GM18511 (cell line): ENCODE measurements around the gene SLX4.

Experiments used
- ATAC-seq: cut with Tn5 transposase; IDR thresholded peaks from one replicate; pipeline ENCODE4 v1.9.1; 2021; ENCODE audit warnings: mild to moderate bottlenecking, moderate library complexity; ENCODE audit not compliant: unreplicated experiment

SLX4 gene

DNA sequence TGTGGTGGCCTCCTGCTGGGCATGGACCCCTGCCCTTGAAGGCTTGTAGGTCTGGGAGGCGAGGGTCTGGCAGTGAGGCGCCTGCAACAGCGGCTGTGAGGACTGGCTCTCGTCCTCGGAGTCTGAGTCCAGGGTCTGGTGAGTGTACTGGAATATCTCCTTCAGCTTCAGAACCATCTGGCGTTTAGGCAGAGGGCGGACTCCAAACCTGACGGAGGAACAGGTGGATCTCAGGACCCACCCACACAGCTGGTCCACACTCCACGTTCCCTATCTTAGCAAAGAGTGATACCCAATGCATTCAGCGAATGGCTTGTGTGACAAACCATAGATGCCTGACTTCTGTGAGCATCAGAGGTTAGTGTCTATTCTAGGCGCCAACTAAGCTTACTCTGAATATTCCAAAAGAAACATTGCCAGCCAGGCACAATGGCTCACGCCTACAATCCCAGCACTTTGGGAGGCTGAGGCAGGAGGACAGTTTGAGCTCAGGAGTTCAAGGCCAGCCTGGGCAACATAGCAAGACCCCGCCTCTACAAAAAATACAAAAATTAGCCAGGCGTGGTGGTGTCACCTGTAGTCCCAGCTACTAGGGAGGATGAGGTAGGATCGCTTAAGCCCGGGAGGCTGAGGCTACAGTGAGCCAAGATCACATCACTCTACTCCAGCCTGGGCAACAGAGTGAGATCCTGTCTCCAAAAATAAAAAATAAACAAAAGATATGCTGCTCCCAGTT lies 27.9 kb downstream of the SLX4 start:
- ATAC-seq = no peak

- no peak for ATAC-seq
Observed at GRCh38 chr16:3582276-3583165, 28.9 kb downstream of the SLX4 start.

DNA sequence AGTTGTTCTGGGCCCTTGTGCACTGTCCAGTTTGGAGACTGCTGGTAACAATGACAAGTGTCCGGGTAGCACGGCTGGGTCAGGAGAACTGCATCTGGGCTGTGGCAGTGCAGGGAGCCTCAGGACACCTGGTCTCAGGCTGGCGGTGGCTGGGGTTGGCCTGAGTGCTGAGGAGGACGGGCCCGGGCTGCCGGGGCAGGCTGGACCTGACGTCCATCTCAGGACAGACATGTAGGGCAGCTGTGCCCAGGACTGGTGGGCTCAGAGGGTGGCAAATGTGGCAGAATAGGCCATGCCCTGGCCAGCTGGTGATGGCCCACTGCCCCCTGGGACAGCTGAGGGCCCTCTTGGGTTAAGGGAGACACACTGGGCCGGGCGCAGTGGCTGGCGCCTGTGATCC lies 30.0 kb downstream of the SLX4 start:
- no peak for ATAC-seq

DNA sequence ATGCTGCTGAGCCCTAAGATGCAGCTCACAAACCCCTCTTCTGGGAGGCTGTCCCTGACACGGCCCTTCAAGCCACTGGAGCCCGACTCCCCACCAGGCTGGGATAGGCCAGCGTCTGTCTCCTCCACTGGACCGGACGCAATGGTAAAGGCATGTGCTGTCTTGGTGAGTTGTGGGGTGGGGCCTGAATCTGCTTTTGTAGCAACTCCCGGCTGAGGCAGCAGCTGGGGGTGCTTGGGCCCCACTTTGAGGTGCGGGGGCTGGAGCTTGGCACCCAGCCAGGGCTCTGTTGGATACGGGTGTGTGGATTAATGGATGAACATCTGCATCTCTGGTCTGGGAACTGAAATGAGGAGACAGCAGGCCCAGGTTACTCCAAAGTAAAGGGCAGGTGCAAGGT lies 30.7 kb downstream of the SLX4 start:
- no peak for ATAC-seq

DNA sequence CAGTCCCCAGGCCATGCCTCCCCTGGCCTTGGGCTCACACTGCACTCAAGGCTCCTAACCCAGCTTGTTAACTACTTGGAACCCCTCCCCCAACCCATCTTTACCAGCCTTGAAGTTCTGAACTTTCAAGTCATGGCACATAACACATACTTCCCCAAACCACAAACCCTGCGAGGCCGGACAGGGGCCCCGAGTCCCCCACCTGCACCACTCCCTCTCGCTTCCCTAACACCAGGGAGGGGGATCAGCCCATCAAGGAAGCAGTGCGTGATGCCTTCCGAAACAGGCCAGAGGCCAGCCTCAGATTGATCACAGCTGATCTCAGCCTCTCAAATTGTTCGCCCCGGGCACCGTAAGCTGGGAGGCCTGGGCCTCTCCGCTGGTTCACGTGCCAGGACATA lies 31.2 kb downstream of the SLX4 start:
- no peak for ATAC-seq

GRCh38 chr16:3579776-3580175 lies 31.6 kb downstream of the SLX4 start:
- ATAC-seq = no peak

DNA sequence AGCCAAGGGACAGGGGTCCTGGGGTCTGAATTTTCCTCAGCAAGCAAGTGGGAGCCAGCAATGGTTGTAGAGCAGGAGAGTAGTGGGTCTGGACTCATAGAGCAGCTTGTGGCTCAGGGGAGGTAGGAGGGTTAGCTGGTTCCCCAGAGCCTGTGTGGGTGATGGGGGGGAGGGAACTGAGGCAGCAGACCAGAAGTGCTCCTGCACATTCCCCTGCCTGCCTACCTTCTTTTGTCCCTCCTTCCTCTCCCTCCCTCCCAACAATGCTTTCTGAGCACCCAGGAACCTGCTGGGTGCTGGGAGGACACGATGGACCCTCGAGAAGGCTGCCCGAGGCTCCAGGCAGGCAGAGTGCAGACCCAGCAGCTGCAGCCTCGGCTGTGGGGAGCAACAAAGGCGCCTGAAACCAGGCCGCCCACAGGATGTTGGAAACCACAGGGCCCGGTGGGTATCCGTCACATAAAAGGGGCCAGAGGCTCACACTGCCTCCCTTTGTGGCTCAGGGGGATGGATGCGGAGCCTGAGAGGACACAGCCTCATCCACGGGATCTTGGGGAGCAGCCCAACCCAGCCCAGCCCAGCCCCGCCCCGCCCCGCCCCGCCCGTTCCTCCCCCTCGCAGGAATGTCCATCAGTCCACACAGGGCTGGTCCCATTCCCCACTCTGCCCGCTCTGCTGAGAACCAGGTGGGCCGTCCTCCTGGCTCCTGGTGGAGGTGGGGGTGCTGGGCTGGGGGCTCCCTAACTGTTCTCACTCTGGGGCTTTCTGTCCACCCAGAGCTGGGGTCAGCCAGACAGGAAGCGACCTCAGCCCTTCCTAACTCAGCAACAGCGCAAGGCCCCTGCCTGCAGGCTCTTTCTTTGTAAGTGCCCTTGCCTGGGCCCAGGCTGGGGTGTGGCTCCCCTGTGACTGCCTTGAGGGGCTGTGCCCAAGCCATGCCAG lies 32.5 kb downstream of the SLX4 start:
- peak; percentile 79 for ATAC-seq

GRCh38 chr16:3578121-3578520 lies 33.3 kb downstream of the SLX4 start:
- ATAC-seq = no peak

DNA sequence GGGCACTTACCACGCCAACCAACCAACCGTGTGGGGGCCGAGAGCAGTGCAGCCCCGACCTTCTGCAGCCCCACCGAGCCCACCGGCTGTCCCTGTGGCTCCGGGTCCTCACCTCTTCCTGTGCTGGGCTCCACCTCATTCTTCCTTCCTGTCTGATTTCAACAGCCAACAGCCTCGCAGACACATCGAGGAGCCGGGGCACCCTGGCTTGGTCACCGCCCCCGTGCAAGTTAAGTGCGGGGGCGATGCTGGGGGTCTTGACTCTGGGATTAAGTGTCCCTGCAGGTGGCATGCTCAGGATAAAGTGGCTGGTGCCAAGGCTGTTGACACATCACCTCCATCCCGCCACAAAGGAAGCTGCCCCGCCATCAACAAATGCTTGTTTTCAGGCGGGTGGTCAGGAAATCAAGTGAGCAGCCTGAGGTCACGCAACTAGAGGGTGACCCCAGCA lies 34.1 kb downstream of the SLX4 start, which contains the start of gene NLRC3:
Gene NLRC3, minus strand, starts transcription at position 102 of the 451 bp plus-strand sequence. CDS start 12,367 bp downstream, outside the sequence.
- no peak for ATAC-seq

DNA sequence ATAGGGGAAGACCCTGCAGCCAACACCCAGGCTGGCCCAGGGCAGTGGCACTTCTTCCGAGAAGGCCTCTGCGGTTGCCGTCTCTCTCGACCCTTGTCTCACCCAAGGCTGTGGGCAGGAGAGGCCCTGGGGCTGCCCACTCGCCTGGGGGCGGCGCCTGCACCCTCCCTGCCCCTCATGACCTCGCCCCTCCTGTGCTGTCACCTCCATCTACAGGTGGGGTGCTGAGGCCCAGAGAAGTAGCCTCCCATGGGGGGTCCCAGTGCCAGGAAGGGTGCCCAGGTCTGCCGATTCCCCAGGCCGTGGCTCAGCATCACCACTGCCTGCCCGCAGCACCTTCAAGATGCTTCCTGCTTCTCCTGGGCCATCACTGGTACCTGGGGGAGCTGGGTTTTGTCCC lies 35.2 kb downstream of the SLX4 start:
- no peak for ATAC-seq

DNA sequence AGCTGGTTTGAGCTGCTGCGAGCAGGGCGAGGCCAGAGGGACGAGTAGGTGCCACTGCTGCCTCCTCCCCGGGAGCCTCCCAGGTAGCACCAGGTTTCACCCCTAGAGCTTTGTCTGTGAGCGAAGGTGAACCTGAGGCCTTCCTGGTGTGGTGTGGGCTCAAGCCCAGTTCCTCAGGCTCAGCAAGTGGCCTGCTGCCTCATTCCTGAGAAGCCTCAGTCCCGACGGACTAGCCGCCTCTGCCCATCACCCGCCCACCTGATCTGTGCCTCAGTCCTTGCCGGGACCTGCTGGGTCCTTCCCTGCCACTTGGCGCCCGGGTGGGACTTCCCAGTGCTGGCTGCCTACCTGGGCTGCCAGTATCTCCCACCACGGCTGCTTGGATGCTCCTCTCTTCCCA lies 35.9 kb downstream of the SLX4 start:
- no peak for ATAC-seq

GRCh38 chr16:3574195-3574594 lies 37.2 kb downstream of the SLX4 start:
- ATAC-seq = no peak

GRCh38 chr16:3573146-3573815 lies 38.1 kb downstream of the SLX4 start:
- ATAC-seq = no peak

DNA sequence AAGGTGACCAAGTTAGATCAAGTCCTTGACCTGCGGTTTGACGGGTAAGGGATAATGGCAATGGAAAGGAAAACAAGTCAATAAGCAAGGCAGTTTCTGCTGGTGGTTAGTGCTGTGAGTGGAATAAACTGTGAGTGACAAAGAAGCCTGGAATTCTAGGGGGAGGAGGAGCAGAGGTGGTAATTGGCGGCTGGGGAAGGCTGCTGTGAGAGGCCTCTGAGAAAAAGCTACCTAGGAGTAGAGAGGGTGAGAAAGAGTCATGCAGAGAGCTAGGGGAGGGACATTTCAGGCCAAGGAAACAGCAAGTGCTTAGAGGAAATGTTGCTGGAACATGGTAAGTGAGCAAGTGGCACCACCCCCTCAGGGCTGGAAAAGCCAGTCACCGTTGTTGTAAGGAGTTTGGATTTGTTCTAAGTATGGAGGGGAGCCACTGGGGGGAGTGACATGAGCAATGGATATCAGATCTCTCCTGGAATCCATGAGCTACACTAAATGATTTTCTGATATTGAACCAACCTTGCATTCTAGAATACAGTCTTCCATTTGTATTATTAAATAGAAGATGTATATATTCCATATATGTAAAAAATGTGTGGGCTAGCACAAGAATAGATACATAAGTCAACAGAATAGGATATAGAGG lies 40.9 kb downstream of the SLX4 start:
- ATAC-seq = no peak

DNA sequence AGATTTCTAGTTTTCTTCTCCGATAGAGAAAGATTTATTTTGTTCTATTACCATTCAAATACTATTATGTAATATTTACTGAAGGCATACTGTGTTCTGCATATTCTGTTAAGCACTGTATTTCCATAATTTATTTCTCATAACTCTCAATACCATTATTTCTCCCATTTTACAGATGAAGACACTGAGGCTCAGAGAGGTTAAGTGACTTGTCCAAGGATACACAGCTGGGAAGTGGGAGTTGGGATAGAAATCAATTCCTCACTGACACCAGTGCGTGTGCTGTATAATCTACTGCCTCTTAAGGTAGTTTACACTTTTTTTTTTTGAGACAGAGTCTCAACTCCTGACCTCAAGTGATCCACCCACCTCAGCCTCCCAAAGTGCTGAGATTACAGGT lies 41.6 kb downstream of the SLX4 start:
- ATAC-seq = no peak

DNA sequence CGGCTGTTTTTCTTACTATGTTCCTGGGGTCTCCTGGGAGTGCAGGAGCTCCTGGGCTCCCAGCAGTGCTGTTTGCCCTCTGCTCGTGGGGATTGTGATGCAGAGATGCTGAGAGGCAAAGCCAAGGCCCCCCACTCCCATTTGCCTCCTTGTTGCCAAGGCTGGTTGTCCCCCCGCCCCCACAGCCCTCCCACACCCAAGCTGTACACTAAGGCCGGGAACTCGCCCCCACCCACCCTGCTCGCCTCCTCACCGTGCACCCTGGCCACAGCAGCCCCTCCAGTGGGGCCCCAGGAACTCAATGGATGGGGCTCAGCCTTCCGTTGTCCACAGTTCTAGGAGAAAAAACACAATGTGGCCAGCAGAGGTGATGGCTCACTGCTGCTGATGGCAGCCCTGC lies 44.4 kb downstream of the SLX4 start:
- no peak for ATAC-seq

GRCh38 chr16:3564889-3565141 lies 46.6 kb downstream of the SLX4 start:
- ATAC-seq = no peak

DNA sequence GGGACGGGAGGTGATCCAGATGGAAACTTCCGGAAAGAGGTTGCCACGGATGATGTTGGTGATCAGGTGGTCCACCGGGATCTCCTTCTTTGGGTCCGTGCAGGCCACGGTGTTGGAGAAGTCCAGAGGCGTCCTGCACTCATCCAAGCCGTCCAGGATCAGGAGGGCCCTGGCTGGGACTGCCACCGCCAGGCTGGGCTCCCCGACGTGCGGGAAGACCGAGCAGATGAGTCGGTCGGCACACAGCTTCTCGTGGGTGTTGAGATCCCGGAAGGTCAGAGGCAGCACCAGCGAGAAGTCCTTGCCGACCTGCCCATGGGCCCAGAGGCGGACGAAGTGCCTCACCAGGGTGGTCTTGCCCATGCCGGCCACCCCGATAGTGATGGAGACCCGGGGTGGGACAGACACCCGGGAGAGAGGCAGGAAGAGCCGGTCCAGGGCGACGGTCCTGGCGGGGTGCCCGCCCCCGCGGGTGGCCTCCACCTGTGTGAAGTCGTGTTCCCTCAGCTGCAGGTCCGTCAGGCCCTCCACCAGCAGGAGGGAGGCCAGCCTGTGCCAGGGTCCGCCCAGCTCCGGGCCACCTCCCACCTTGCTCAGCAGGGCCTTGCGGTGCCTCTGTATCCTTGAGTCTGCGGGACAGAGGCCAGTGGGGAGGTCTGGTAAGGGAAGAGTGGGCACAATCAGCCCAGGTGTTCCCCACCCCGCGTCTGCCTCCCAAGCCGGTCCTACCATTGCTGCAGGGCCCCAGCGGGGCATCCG lies 47.1 kb downstream of the SLX4 start:
- ATAC-seq = no peak

GRCh38 chr16:3562914-3563480 lies 48.4 kb downstream of the SLX4 start:
- ATAC-seq = no peak
